Karpas-422 (cell line): ENCODE results near the gene BNIP3. TPM values are rescaled to one million over a fixed set of nuclear protein-coding genes. Genes with fewer than 3 reads are reported as not detected.

Experiments
- DNase-seq: peaks from one replicate; pipeline ENCODE4 v3.0.0-alpha.2; 2015
- H2AFZ ChIP-seq: fragments of 200-600 bp; sonication (generic); 2 replicates; pipeline ENCODE4 v1.6.1; 2014; ENCODE audit warnings: antibody characterized with exemption, low read length, mixed read lengths
- H3K27ac ChIP-seq: fragments of 200-600 bp; sonication (generic); 2 replicates; pipeline ENCODE4 v1.5.1; 2014; ENCODE audit warnings: mild to moderate bottlenecking, low read length, moderate library complexity
- H3K27me3 ChIP-seq: fragments of 200-600 bp; sonication (generic); 2 replicates; pipeline ENCODE4 v1.6.1; 2014; ENCODE audit warnings: low read length, mixed read lengths
- H3K36me3 ChIP-seq: fragments of 200-600 bp; sonication (generic); 2 replicates; pipeline ENCODE4 v1.6.1; 2014; ENCODE audit warnings: low read length, mixed read lengths; ENCODE audit not compliant: insufficient read depth
- H3K4me1 ChIP-seq: fragments of 200-600 bp; sonication (generic); 2 replicates; pipeline ENCODE4 v1.6.1; 2014; ENCODE audit warnings: mild to moderate bottlenecking, low read length, mixed read lengths
- H3K4me2 ChIP-seq: fragments of 200-600 bp; sonication (generic); 2 replicates; pipeline ENCODE4 v1.6.1; 2014; ENCODE audit warnings: low read length, low read depth, mild to moderate bottlenecking; ENCODE audit not compliant: poor library complexity, severe bottlenecking
- H3K4me3 ChIP-seq: fragments of 200-600 bp; sonication (generic); 2 replicates; pipeline ENCODE4 v1.5.1; 2014; ENCODE audit warnings: mild to moderate bottlenecking, antibody characterized with exemption, low read length, mixed read lengths
- H3K79me2 ChIP-seq: fragments of 200-600 bp; sonication (generic); 2 replicates; pipeline ENCODE4 v1.6.1; 2014; ENCODE audit warnings: mild to moderate bottlenecking, low read length, mixed read lengths
- H3K9ac ChIP-seq: fragments of 200-600 bp; sonication (generic); 2 replicates; pipeline ENCODE4 v1.6.0; 2014; ENCODE audit warnings: low read length
- H3K9me2 ChIP-seq: fragments of 200-600 bp; sonication (generic), shearing (Covaris generic); replicated peaks from 2 replicates; pipeline ENCODE4 v1.6.0; 2014; ENCODE audit warnings: mild to moderate bottlenecking, low read length, moderate library complexity; ENCODE audit not compliant: insufficient read depth
- H3K9me3 ChIP-seq: fragments of 300-700, 200-600 bp; sonication (generic); 2 replicates; pipeline ENCODE4 v1.6.1; 2014; ENCODE audit warnings: low read length, mixed read lengths
- H4K20me1 ChIP-seq: fragments of 200-600 bp; sonication (generic); 2 replicates; pipeline ENCODE4 v1.6.1; 2014; ENCODE audit warnings: mild to moderate bottlenecking, antibody characterized with exemption, low read length, low read depth; ENCODE audit not compliant: insufficient read depth
- total RNA-seq: library from RNA; depleted of rRNA; stranded (reverse); fragments of >200 nt; shearing (Covaris generic); gene quantifications from 2 replicates; pipeline ENCODE4 v1.2.3, GENCODE V29; 2014; ENCODE audit warnings: low replicate concordance

Gene BNIP3
- total RNA-seq, 1 experiment from 2014 or later = not detected

- Histone ChIP-seq H3K27ac (no peak overlapping the region), H3K4me3 (no peak overlapping the region), H3K9ac (no peak overlapping the region), H3K4me1 (no peaks in the 10 kb centered on the region), H3K9me2 (no peaks in the 10 kb centered on the region), H4K20me1 (0 out of 2 replicates have a peak, but pooled peaks cover 2% of the 10 kb centered on the region), H3K36me3 (no peaks in the 10 kb centered on the region), H3K27me3 (no peaks in the 10 kb centered on the region), H3K4me2 (no peak overlapping the region), H2AFZ (no peak overlapping the region), H3K79me2 (no peaks in the 10 kb centered on the region), H3K9me3 (no peaks in the 10 kb centered on the region)
- no peak for DNase-seq
Observed at GRCh38 chr10:132021046-132021445, 39.3 kb upstream of the BNIP3 start.

- Histone ChIP-seq H3K4me1 (no peaks in the 10 kb centered on the region), H3K4me2 (no peak overlapping the region), H3K9me3 (no peaks in the 10 kb centered on the region), H4K20me1 (0 out of 2 replicates have a peak, but pooled peaks cover 2% of the 10 kb centered on the region), H3K27me3 (no peaks in the 10 kb centered on the region), H3K79me2 (no peaks in the 10 kb centered on the region), H3K4me3 (no peak overlapping the region), H3K9ac (no peak overlapping the region), H3K36me3 (no peaks in the 10 kb centered on the region), H3K27ac (no peak overlapping the region), H2AFZ (no peak overlapping the region), H3K9me2 (no peaks in the 10 kb centered on the region)
- DNase-seq = no peak
Observed at GRCh38 chr10:132020456-132020855, 38.7 kb upstream of the BNIP3 start.

- Histone ChIP-seq H3K9me3 (no peaks in the 10 kb centered on the region), H3K27ac (no peak overlapping the region), H3K79me2 (no peaks in the 10 kb centered on the region), H4K20me1 (no peaks in the 10 kb centered on the region), H3K9me2 (no peaks in the 10 kb centered on the region), H3K4me3 (no peak overlapping the region), H3K9ac (no peak overlapping the region), H2AFZ (no peak overlapping the region), H3K4me1 (no peaks in the 10 kb centered on the region), H3K4me2 (no peak overlapping the region), H3K27me3 (no peaks in the 10 kb centered on the region), H3K36me3 (no peaks in the 10 kb centered on the region)
- DNase-seq = no peak
Observed at GRCh38 chr10:132019366-132019765, 37.6 kb upstream of the BNIP3 start.

- Histone ChIP-seq H2AFZ (no peak overlapping the region), H3K4me1 (no peaks in the 10 kb centered on the region), H3K36me3 (no peaks in the 10 kb centered on the region), H3K4me3 (no peak overlapping the region), H3K4me2 (no peak overlapping the region), H3K9me3 (no peaks in the 10 kb centered on the region), H3K79me2 (no peaks in the 10 kb centered on the region), H3K27ac (no peak overlapping the region), H3K27me3 (no peaks in the 10 kb centered on the region), H3K9ac (no peak overlapping the region), H3K9me2 (no peaks in the 10 kb centered on the region), H4K20me1 (no peaks in the 10 kb centered on the region)
- DNase-seq = no peak
Observed at GRCh38 chr10:132018446-132018845, 36.7 kb upstream of the BNIP3 start.

- Histone ChIP-seq H3K27me3 (no peaks in the 10 kb centered on the region), H3K4me2 (no peak overlapping the region), H3K9ac (no peak overlapping the region), H3K4me1 (no peaks in the 10 kb centered on the region), H3K9me3 (no peaks in the 10 kb centered on the region), H4K20me1 (no peaks in the 10 kb centered on the region), H2AFZ (no peak overlapping the region), H3K36me3 (no peaks in the 10 kb centered on the region), H3K27ac (no peak overlapping the region), H3K4me3 (no peak overlapping the region), H3K9me2 (no peaks in the 10 kb centered on the region), H3K79me2 (no peaks in the 10 kb centered on the region)
- no peak for DNase-seq
Observed at GRCh38 chr10:132016514-132016913, 34.8 kb upstream of the BNIP3 start.

- Histone ChIP-seq H3K36me3 (no peaks in the 10 kb centered on the region), H3K9ac (no peak overlapping the region), H3K9me2 (no peaks in the 10 kb centered on the region), H3K27ac (no peak overlapping the region), H3K4me1 (no peaks in the 10 kb centered on the region), H3K4me3 (no peak overlapping the region), H4K20me1 (no peaks in the 10 kb centered on the region), H2AFZ (no peak overlapping the region), H3K4me2 (no peak overlapping the region), H3K27me3 (no peaks in the 10 kb centered on the region), H3K9me3 (no peaks in the 10 kb centered on the region), H3K79me2 (no peaks in the 10 kb centered on the region)
- no peak for DNase-seq
Observed at GRCh38 chr10:132011445-132011844, 29.7 kb upstream of the BNIP3 start.

- H3K9ac ChIP-seq = no peak overlapping the region
- no peaks in the 10 kb centered on the region for H4K20me1 ChIP-seq
- no peaks in the 10 kb centered on the region for H3K9me2 ChIP-seq
- no peak overlapping the region for H2AFZ ChIP-seq
- no peaks in the 10 kb centered on the region for H3K36me3 ChIP-seq
- no peaks in the 10 kb centered on the region for H3K79me2 ChIP-seq
- H3K27me3 ChIP-seq = no peaks in the 10 kb centered on the region
- H3K4me1 ChIP-seq = no peaks in the 10 kb centered on the region
- H3K9me3 ChIP-seq = no peaks in the 10 kb centered on the region
- no peak for DNase-seq
- no peak overlapping the region for H3K4me2 ChIP-seq
- H3K27ac ChIP-seq = no peak overlapping the region
- H3K4me3 ChIP-seq = no peak overlapping the region
Observed at GRCh38 chr10:132011024-132011423, 29.3 kb upstream of the BNIP3 start.

- Histone ChIP-seq H3K4me2 (no peak overlapping the region), H3K9me2 (no peaks in the 10 kb centered on the region), H4K20me1 (no peaks in the 10 kb centered on the region), H3K4me1 (no peaks in the 10 kb centered on the region), H3K36me3 (no peaks in the 10 kb centered on the region), H3K9ac (no peak overlapping the region), H3K79me2 (no peaks in the 10 kb centered on the region), H3K9me3 (no peaks in the 10 kb centered on the region), H3K27ac (no peak overlapping the region), H3K4me3 (no peak overlapping the region), H3K27me3 (no peaks in the 10 kb centered on the region), H2AFZ (no peak overlapping the region)
- no peak for DNase-seq
Observed at GRCh38 chr10:132010483-132010882, 28.8 kb upstream of the BNIP3 start.

- no peaks in the 10 kb centered on the region for H3K9me3 ChIP-seq
- H3K79me2 ChIP-seq = no peaks in the 10 kb centered on the region
- no peak overlapping the region for H3K9ac ChIP-seq
- no peaks in the 10 kb centered on the region for H3K4me1 ChIP-seq
- H3K36me3 ChIP-seq = no peaks in the 10 kb centered on the region
- H3K4me3 ChIP-seq = no peak overlapping the region
- H3K27ac ChIP-seq = no peak overlapping the region
- H2AFZ ChIP-seq = no peak overlapping the region
- no peaks in the 10 kb centered on the region for H3K9me2 ChIP-seq
- H4K20me1 ChIP-seq = no peaks in the 10 kb centered on the region
- no peak overlapping the region for H3K4me2 ChIP-seq
- DNase-seq = no peak
- no peaks in the 10 kb centered on the region for H3K27me3 ChIP-seq
Observed at GRCh38 chr10:132009575-132009974, 27.9 kb upstream of the BNIP3 start.
